Esophagus muscularis mucosa (tissue), 4 donors: ENCODE results near the gene CCDC141. TPM values are rescaled to one million over a fixed set of nuclear protein-coding genes. Genes with fewer than 3 reads are reported as not detected.

Source experiments
- DNase-seq: peaks from one replicate; pipeline ENCODE4 v3.0.0-alpha.2; 2017; ENCODE audit errors: extremely low spot score
- H3K27ac ChIP-seq, 4 donors: fragments of 200-600 bp; sonication (generic); replicated peaks in 1 of 4; 1 replicate in 3 of 4; 2 replicates in 1 of 4; pipeline ENCODE4 v1.5.1; 2016 to 2019; ENCODE audit warnings: mild to moderate bottlenecking in 1 of 4
- H3K27me3 ChIP-seq, 4 donors: fragments of 200-600 bp; sonication (generic); one replicate each; pipeline versions ENCODE4 v1.5.1 to v1.6.0; 2016 to 2019
- H3K36me3 ChIP-seq, 4 donors: fragments of 200-600 bp; sonication (generic); one replicate each; pipeline ENCODE4 v1.5.1; 2016 to 2019
- H3K4me1 ChIP-seq, 4 donors: fragments of 200-600 bp; sonication (generic); one replicate each; pipeline ENCODE4 v1.5.1; 2016 to 2019
- H3K4me3 ChIP-seq, 4 donors: fragments of 200-600 bp; sonication (generic); 1 replicate in 2 of 4; 2 replicates in 2 of 4; pipeline ENCODE4 v1.5.1; 2016 to 2019; ENCODE audit warnings: mild to moderate bottlenecking in 4 of 4, moderate library complexity in 1 of 4
- H3K9me3 ChIP-seq, 4 donors: fragments of 200-600 bp; sonication (generic); 1 replicate in 3 of 4; 2 replicates in 1 of 4; pipeline ENCODE4 v1.5.1; 2016 to 2019
- CTCF ChIP-seq, 3 experiments: fragments of 200-600 bp in 2 of 3; fragments of 450-650 bp in 1 of 3; sonication (generic) in 2 of 3; IDR thresholded peaks; one replicate each; pipeline ENCODE4 v1.5.1; 2017 to 2019; ENCODE audit warnings: antibody characterized with exemption in 3 of 3, mild to moderate bottlenecking in 2 of 3, moderate library complexity in 1 of 3
- EP300 ChIP-seq: sonication (generic); formaldehyde crosslinking; IDR thresholded peaks from one replicate; pipeline ENCODE4 v1.6.1; 2017; ENCODE audit warnings: antibody characterized with exemption
- POLR2A ChIP-seq: fragments of 450-650 bp; IDR thresholded peaks from one replicate; pipeline ENCODE4 v1.6.1; 2017; ENCODE audit warnings: antibody characterized with exemption, moderate library complexity, mild to moderate bottlenecking, low read depth
- POLR2AphosphoS5 ChIP-seq, 2 donors: sonication (generic); formaldehyde crosslinking; IDR thresholded peaks; one replicate each; pipeline ENCODE4 v1.6.1; 2017; ENCODE audit warnings: antibody characterized with exemption in 2 of 2
- WGBS: methylation state at CpG from one replicate; pipeline ENCODE4 v1.1.5; 2018; 5-methylcytosine and 5-hydroxymethylcytosine counted together
- intact Hi-C: fragments of 100-400 bp; cut with DNase I; formaldehyde crosslinking; loops from one replicate; pipeline ENCODE4 v1.15.1; 2023
- total RNA-seq, 4 donors: library from RNA; depleted of rRNA; stranded (reverse); fragments of >200 nt; gene quantifications; one replicate each; pipeline versions ENCODE4 v1.1.0 to v1.2.1, GENCODE V29; 2016

Gene CCDC141
- total RNA-seq, 4 donors from 2014 or later: 2.7 to 8.7 (median 4.1) TPM

GRCh38 chr2:178910005-178910404 is 139.9 kb downstream of the CCDC141 start:
- Histone ChIP-seq H3K27me3 (no peaks in the 10 kb centered on the region), H3K27ac (no peak overlapping the region), H3K4me1 (peaks cover 0 to 3% (median 0%) of the 10 kb centered on the region in 4 donors), H3K9me3 (no peaks in the 10 kb centered on the region), H3K4me3 (no peak overlapping the region), H3K36me3 (peaks cover 0 to 2% (median 0%) of the 10 kb centered on the region in 4 donors)
- intact Hi-C loops: loop anchor here (10.0 kb wide), 1 partner anchor 215 kb away; no protein-coding TSS in a partner anchor
- WGBS: 91% methylated on average over 5 of the region's 5 CpGs
- DNase-seq: no peak
- TF ChIP-seq EP300: no peak
- TF ChIP-seq POLR2AphosphoS5 (IDR thresholded peaks at IDR 0.05): no peak
- no peak for TF ChIP-seq POLR2A
- TF ChIP-seq CTCF (IDR thresholded peaks at IDR 0.05): no peak

DNA sequence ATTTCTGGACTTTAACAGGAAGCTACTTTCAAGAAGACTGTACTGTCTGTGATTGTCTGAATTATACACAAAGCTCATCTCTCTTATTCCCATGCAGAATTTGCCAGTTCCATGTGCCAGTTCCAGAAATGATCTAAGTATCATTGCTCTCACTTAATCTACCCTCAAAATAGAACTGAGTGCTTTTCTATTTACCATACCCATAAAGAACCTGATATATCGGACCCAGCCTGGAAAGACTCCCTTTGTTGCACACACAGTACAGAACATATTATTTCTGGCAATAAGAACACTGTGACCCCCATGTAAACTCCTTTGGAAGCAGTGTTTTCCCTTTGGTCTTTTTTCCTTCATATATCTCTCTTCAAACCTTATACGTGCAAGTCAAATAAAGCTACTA is 140.4 kb downstream of the CCDC141 start:
- intact Hi-C loops: no loop called here
- H3K9me3 ChIP-seq: no peaks in the 10 kb centered on the region
- no peak overlapping the region for H3K27ac ChIP-seq
- no peak for DNase-seq
- H3K4me1 ChIP-seq: peaks cover 0 to 3% (median 0%) of the 10 kb centered on the region in 4 donors
- peaks cover 0 to 7% (median 0%) of the 10 kb centered on the region in 4 donors for H3K36me3 ChIP-seq
- H3K27me3 ChIP-seq: no peaks in the 10 kb centered on the region
- 91% methylated on average over 2 of the region's 2 CpGs for WGBS
- H3K4me3 ChIP-seq: no peak overlapping the region
- TF ChIP-seq POLR2AphosphoS5 (IDR thresholded peaks at IDR 0.05) (no peak), EP300 (no peak), CTCF (IDR thresholded peaks at IDR 0.05) (no peak)

DNA sequence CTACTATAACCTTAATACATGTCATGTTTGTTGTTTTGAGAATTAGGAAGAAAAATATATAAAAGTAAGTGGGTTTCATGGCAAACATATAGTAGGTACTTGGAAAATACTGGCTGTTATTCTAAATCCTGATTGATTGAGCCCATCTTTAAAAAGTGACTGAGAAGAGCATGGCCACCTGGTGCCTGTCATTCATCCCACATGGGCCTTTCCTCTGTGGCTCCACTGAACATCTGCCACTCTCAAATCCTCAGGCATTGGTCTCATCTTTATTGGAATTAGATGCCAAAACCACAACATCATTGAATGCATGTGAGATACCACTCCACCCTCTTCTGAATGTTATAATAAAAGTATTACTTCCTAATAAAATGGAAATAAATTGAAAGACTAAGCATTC is 141.1 kb downstream of the CCDC141 start:
- DNase-seq: no peak
- Histone ChIP-seq H3K4me3 (no peak overlapping the region), H3K27me3 (no peaks in the 10 kb centered on the region), H3K36me3 (peaks cover 0 to 8% (median 0%) of the 10 kb centered on the region in 4 donors), H3K9me3 (no peaks in the 10 kb centered on the region), H3K4me1 (peaks cover 0 to 3% (median 0%) of the 10 kb centered on the region in 4 donors), H3K27ac (no peak overlapping the region)
- TF ChIP-seq CTCF (IDR thresholded peaks at IDR 0.05) (no peak), EP300 (no peak), POLR2AphosphoS5 (IDR thresholded peaks at IDR 0.05) (no peak), POLR2A (no peak)
- intact Hi-C loops: no loop called here

- intact Hi-C loops: no loop called here
- TF ChIP-seq POLR2A: no peak
- TF ChIP-seq POLR2AphosphoS5 (IDR thresholded peaks at IDR 0.05): no peak
- no peak for TF ChIP-seq CTCF (IDR thresholded peaks at IDR 0.05)
- no peak for TF ChIP-seq EP300
Measured at GRCh38 chr2:178905261-178905660, 144.7 kb downstream of the CCDC141 start.

GRCh38 chr2:178899656-178900055 is 150.3 kb downstream of the CCDC141 start:
- H3K9me3 ChIP-seq: no peaks in the 10 kb centered on the region
- peaks cover 0 to 3% (median 0%) of the 10 kb centered on the region in 4 donors for H3K36me3 ChIP-seq
- no peak for DNase-seq
- TF ChIP-seq EP300 (no peak), POLR2A (no peak), CTCF (IDR thresholded peaks at IDR 0.05) (no peak), POLR2AphosphoS5 (IDR thresholded peaks at IDR 0.05) (no peak)
- H3K4me1 ChIP-seq: peaks cover 0 to 4% (median 0%) of the 10 kb centered on the region in 4 donors
- intact Hi-C loops: no loop called here
- no peak overlapping the region for H3K27ac ChIP-seq
- H3K4me3 ChIP-seq: no peak overlapping the region
- H3K27me3 ChIP-seq: no peaks in the 10 kb centered on the region

More at GRCh38 chr2:178905261-178905660, 144.7 kb downstream of the CCDC141 start:
- no peaks in the 10 kb centered on the region for H3K27me3 ChIP-seq
- H3K27ac ChIP-seq: no peak overlapping the region
- H3K4me3 ChIP-seq: no peak overlapping the region
- WGBS: 63% methylated on average over 2 of the region's 2 CpGs
- H3K36me3 ChIP-seq: peaks cover 0 to 8% (median 0%) of the 10 kb centered on the region in 4 donors
- no peaks in the 10 kb centered on the region for H3K4me1 ChIP-seq
- no peaks in the 10 kb centered on the region for H3K9me3 ChIP-seq
- DNase-seq: no peak
